Measurements from ENCODE around the gene INTS1.

DNA sequence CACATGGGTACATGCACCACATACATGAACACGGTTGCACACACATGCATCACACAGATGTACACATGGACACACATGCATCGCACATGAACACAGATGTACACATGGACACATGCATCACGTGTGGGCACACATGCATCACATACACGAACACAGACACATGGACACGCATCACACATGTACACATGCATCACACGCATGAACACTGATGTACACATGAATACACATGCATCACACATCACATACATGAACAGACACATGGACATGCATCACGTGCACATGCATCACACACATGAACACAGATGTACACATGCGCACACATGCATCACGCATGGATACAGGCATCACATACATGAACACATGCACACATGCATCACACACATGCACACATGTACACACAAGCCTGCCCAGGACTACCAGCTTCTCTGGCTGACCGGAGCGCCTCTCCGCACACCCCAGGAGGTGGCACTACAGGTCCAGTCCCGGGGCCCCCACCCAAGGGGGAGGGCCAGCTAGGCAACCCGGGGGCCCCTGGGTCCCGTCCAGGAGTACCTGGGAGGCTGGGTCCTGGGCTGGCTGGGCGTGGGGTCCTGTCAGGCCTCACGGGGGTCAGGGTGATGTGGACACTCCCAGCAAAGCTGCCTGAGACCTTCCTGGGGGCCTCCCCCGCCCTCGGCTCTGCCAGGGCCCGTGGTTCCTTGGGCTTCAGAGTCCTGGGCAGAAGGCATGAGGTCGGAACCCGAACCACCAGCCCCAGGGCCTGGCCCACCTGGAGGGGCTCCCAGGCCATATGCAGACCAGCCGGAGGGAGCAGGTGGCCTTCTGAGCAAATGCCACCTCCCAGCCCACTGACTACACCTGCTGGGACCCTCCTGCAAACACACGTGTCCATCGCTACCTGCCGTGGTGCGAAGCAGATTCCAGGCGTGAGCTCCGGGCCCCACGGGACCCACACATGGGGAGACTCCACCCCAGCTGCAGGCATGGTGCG, 64.5 kb downstream of the INTS1 start:
- TF ChIP-seq, protein P1, sequence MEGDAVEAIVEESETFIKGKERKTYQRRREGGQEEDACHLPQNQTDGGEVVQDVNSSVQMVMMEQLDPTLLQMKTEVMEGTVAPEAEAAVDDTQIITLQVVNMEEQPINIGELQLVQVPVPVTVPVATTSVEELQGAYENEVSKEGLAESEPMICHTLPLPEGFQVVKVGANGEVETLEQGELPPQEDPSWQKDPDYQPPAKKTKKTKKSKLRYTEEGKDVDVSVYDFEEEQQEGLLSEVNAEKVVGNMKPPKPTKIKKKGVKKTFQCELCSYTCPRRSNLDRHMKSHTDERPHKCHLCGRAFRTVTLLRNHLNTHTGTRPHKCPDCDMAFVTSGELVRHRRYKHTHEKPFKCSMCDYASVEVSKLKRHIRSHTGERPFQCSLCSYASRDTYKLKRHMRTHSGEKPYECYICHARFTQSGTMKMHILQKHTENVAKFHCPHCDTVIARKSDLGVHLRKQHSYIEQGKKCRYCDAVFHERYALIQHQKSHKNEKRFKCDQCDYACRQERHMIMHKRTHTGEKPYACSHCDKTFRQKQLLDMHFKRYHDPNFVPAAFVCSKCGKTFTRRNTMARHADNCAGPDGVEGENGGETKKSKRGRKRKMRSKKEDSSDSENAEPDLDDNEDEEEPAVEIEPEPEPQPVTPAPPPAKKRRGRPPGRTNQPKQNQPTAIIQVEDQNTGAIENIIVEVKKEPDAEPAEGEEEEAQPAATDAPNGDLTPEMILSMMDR (IDR thresholded peaks at IDR 0.05; ENCODE audit: low read depth, low read length, poor library complexity, severe bottlenecking), result no peak
- TF ChIP-seq EZH2phosphoT487 (IDR thresholded peaks at IDR 0.05; ENCODE audit: borderline replicate concordance, low read length), result no peak
